SK-N-SH (cell line): ENCODE results near the gene FMO2. TPM values are rescaled to one million over a fixed set of nuclear protein-coding genes. Genes with fewer than 3 reads are reported as not detected.

Experiments
- CTCF ChIA-PET: fragments of 300-600, 350-600 bp; formaldehyde crosslinking; extraction: SDS; loops from one replicate; lab custom pipeline; 2021; lab: Yijun Ruan, JAX
- POLR2A ChIA-PET: fragments of 350-600 bp; sonication (Branson Sonifier 250); formaldehyde crosslinking; extraction: SDS; loops from one replicate; lab custom pipeline; 2020; ENCODE audit warnings: antibody characterized with exemption, inconsistent platforms; lab: Yijun Ruan, JAX
- DNase-seq: peaks from one replicate; pipeline ENCODE4 v3.0.0; 2012
- H2AFZ ChIP-seq: fragments of 200-600 bp; sonication (generic); 2 replicates; pipeline ENCODE4 v1.8.1; 2016; ENCODE audit warnings: antibody characterized with exemption, mild to moderate bottlenecking, low read depth
- H3F3A ChIP-seq: fragments of 200-600 bp; sonication (generic); replicated peaks from 2 replicates; pipeline ENCODE3; 2016; ENCODE audit warnings: antibody characterized with exemption, mild to moderate bottlenecking; ENCODE audit not compliant: insufficient read depth
- H3K27ac ChIP-seq, 2 experiments: fragments of 200-500 bp in 1 of 2; fragments of 200-600 bp in 1 of 2; sonication (Bioruptor generic) in 1 of 2; sonication (generic), shearing (Covaris generic) in 1 of 2; 2 replicates each; pipeline versions ENCODE4 v1.5.1 to v1.6.1; 2014 to 2016; ENCODE audit warnings: low read depth in 2 of 2, inconsistent platforms in 1 of 2, low read length in 1 of 2, mild to moderate bottlenecking in 1 of 2, mixed read lengths in 1 of 2
- H3K27me3 ChIP-seq: fragments of 200-600 bp; sonication (generic), shearing (Covaris generic); 2 replicates; pipeline ENCODE4 v1.6.1; 2016; ENCODE audit warnings: mixed run types; ENCODE audit not compliant: insufficient read depth
- H3K36me3 ChIP-seq, 2 experiments: fragments of 200-500 bp in 1 of 2; fragments of 200-600 bp in 1 of 2; sonication (Bioruptor generic) in 1 of 2; sonication (generic) in 1 of 2; replicated peaks in 1 of 2; 2 replicates each; pipeline versions ENCODE3 to v1.5.1; 2014 to 2016; ENCODE audit warnings: low read length in 1 of 2, mild to moderate bottlenecking in 1 of 2; ENCODE audit not compliant: insufficient read depth in 2 of 2, control insufficient read depth in 1 of 2
- H3K4me1 ChIP-seq, 2 experiments: fragments of 200-500 bp in 1 of 2; fragments of 200-600 bp in 1 of 2; sonication (Bioruptor generic) in 1 of 2; sonication (generic), shearing (Covaris generic) in 1 of 2; 2 replicates each; pipeline versions ENCODE4 v1.5.1 to v1.6.1; 2014 to 2016; ENCODE audit warnings: low read depth in 1 of 2, low read length in 1 of 2, mixed run types in 1 of 2; ENCODE audit not compliant: insufficient read depth in 2 of 2, control insufficient read depth in 1 of 2
- H3K4me2 ChIP-seq: fragments of 200-600 bp; sonication (generic), shearing (Covaris generic); 2 replicates; pipeline ENCODE4 v1.6.1; 2017; ENCODE audit warnings: mixed run types
- H3K4me3 ChIP-seq, 2 experiments: fragments of 200-500 bp in 1 of 2; fragments of 200-600 bp in 1 of 2; sonication (Bioruptor generic) in 1 of 2; sonication (generic), shearing (Covaris generic) in 1 of 2; 2 replicates each; pipeline versions ENCODE4 v1.5.1 to v1.8.1; 2014 to 2016; ENCODE audit warnings: low read depth in 2 of 2, inconsistent platforms in 1 of 2, low read length in 1 of 2, mild to moderate bottlenecking in 1 of 2, mixed read lengths in 1 of 2, moderate library complexity in 1 of 2
- H3K79me2 ChIP-seq: fragments of 200-600 bp; sonication (generic); 2 replicates; pipeline ENCODE4 v1.8.1; 2017; ENCODE audit warnings: mild to moderate bottlenecking; ENCODE audit not compliant: insufficient read depth
- H3K9ac ChIP-seq: fragments of 200-600 bp; sonication (generic); 2 replicates; pipeline ENCODE4 v1.6.1; 2017; ENCODE audit warnings: mixed run types
- H3K9me2 ChIP-seq: fragments of 200-600 bp; sonication (generic); 2 replicates; pipeline ENCODE4 v1.6.1; 2017; ENCODE audit warnings: mixed run types
- H3K9me3 ChIP-seq: fragments of 200-600 bp; sonication (generic); 2 replicates; pipeline ENCODE4 v1.6.1; 2017; ENCODE audit warnings: mixed run types, mild to moderate bottlenecking, moderate library complexity
- H4K20me1 ChIP-seq: fragments of 200-600 bp; sonication (generic); 2 replicates; pipeline ENCODE4 v1.6.1; 2017; ENCODE audit warnings: mild to moderate bottlenecking, mixed run types; ENCODE audit not compliant: insufficient read depth
- CTCF ChIP-seq: fragments of 200-600 bp; sonication (generic); IDR thresholded peaks from 2 replicates; pipeline ENCODE4 v1.6.1; 2017; ENCODE audit warnings: antibody characterized with exemption, mild to moderate bottlenecking, moderate library complexity
- ELF1 ChIP-seq: IDR thresholded peaks from 2 replicates; pipeline ENCODE4 v1.4.0; 2012
- EP300 ChIP-seq, 2 experiments: IDR thresholded peaks; 2 replicates each; pipeline versions ENCODE4 v1.4.0 to v1.6.1; 2012; ENCODE audit warnings: borderline replicate concordance in 1 of 2, low read depth in 1 of 2, low read length in 1 of 2
- EZH2phosphoT487 ChIP-seq: fragments of 200-600 bp; sonication (generic); IDR thresholded peaks from 2 replicates; pipeline ENCODE4 v1.6.1; 2017; ENCODE audit warnings: low read depth, mixed run types, mild to moderate bottlenecking, antibody characterized with exemption, moderate library complexity, borderline replicate concordance
- FOXM1 ChIP-seq: IDR thresholded peaks from 2 replicates; pipeline ENCODE4 v1.4.0; 2012; ENCODE audit warnings: low read depth, mild to moderate bottlenecking
- IRF3 ChIP-seq: fragments of 150-350 bp; IDR thresholded peaks from 2 replicates; pipeline ENCODE4 v1.6.1; 2016; ENCODE audit warnings: mild to moderate bottlenecking, low read depth, low read length
- MAX ChIP-seq: IDR thresholded peaks from 2 replicates; pipeline ENCODE4 v1.4.0; 2012; ENCODE audit warnings: low read depth
- MEF2A ChIP-seq: IDR thresholded peaks from 2 replicates; pipeline ENCODE4 v1.4.0; 2012; ENCODE audit warnings: low read depth, borderline replicate concordance
- NRF1 ChIP-seq: IDR thresholded peaks from 2 replicates; pipeline ENCODE4 v1.6.1; 2012; ENCODE audit warnings: low read depth, mild to moderate bottlenecking, low read length
- PBX3 ChIP-seq: IDR thresholded peaks from 2 replicates; pipeline ENCODE4; 2012
- POLR2AphosphoS5 ChIP-seq: IDR thresholded peaks from 2 replicates; pipeline ENCODE4 v1.6.1; 2012; ENCODE audit warnings: low read depth, low read length
- RFX5 ChIP-seq: IDR thresholded peaks from 2 replicates; pipeline ENCODE4 v1.6.1; 2012; ENCODE audit warnings: mild to moderate bottlenecking, improper control_type of control experiment, low read length
- RXRA ChIP-seq: IDR thresholded peaks from 2 replicates; pipeline ENCODE4 v1.4.0; 2012; ENCODE audit warnings: low read depth, mild to moderate bottlenecking, borderline replicate concordance
- TAF1 ChIP-seq: IDR thresholded peaks from 2 replicates; pipeline ENCODE4 v1.6.1; 2012; ENCODE audit warnings: low read depth, mild to moderate bottlenecking, low read length, moderate library complexity, borderline replicate concordance
- USF1 ChIP-seq: IDR thresholded peaks from 2 replicates; pipeline ENCODE4 v1.4.0; 2012; ENCODE audit warnings: low read depth, borderline replicate concordance
- USF2 ChIP-seq: fragments of 150-350 bp; IDR thresholded peaks from 2 replicates; pipeline ENCODE4 v1.6.1; 2017; ENCODE audit warnings: antibody characterized with exemption, low read length, low read depth, borderline replicate concordance
- WGBS: methylation state at CpG from one replicate; pipeline ENCODE4 v1.1.6; 2017; ENCODE audit warnings: low lambda C conversion rate; 5-methylcytosine and 5-hydroxymethylcytosine counted together
- polyA plus RNA-seq, 3 experiments: library from polyadenylated mRNA; depleted of rRNA; stranded (reverse); fragments of >200 nt; gene quantifications; 2 replicates each; pipeline ENCODE4 v1.2.3, GENCODE V29; 2012

The FMO2 gene
- polyA plus RNA-seq, 1 of the 3 experiments (the other 2 are of a cell fraction) = not detected

GRCh38 chr1:171138980-171139379 lies 46.1 kb upstream of the FMO2 start:
- TF ChIP-seq IRF3 (no peak), USF2 (no peak), MAX (no peak)
- TF ChIP-seq, all 33 proteins: peak for 0
- H3K4me3 ChIP-seq = no peak overlapping the region
- no peak for DNase-seq
- no peak overlapping the region for H3K4me2 ChIP-seq
- no peak overlapping the region for H3K9ac ChIP-seq
- H3K79me2 ChIP-seq = no peaks in the 10 kb centered on the region
- H2AFZ ChIP-seq = no peak overlapping the region
- peaks cover 21% of the 10 kb centered on the region; the same call in 1 of the 2 replicates for H3K27me3 ChIP-seq
- ChIA-PET POLR2A (no interaction called here), CTCF (no interaction called here)
- H4K20me1 ChIP-seq = no peaks in the 10 kb centered on the region
- no peaks in the 10 kb centered on the region for H3K36me3 ChIP-seq
- 14% methylated on average over 2 of the region's 2 CpGs for WGBS
- no peaks in the 10 kb centered on the region for H3F3A ChIP-seq
- no peaks in the 10 kb centered on the region for H3K9me3 ChIP-seq
- no peak overlapping the region for H3K27ac ChIP-seq
- no peaks in the 10 kb centered on the region for H3K9me2 ChIP-seq
- H3K4me1 ChIP-seq = no peaks in the 10 kb centered on the region

GRCh38 chr1:171139890-171140289 lies 45.2 kb upstream of the FMO2 start:
- no peaks in the 10 kb centered on the region for H4K20me1 ChIP-seq
- H3K27ac ChIP-seq = no peak overlapping the region
- POLR2A ChIA-PET = no interaction called here
- DNase-seq = no peak
- no peaks in the 10 kb centered on the region for H3K79me2 ChIP-seq
- no peaks in the 10 kb centered on the region for H3K4me1 ChIP-seq
- TF ChIP-seq ELF1 (no peak), CTCF (no peak), USF1 (no peak), MEF2A (no peak), POLR2AphosphoS5 (no peak), EZH2phosphoT487 (no peak), RXRA (no peak), TAF1 (no peak), FOXM1 (no peak), PBX3 (no peak), RFX5 (no peak), IRF3 (no peak), NRF1 (no peak), EP300 (IDR thresholded peaks at IDR 0.05; ENCODE audit: borderline replicate concordance in 1 of 2, low read depth in 1 of 2, low read length in 1 of 2) (no peak)
- H2AFZ ChIP-seq = no peak overlapping the region
- no peak overlapping the region for H3K4me3 ChIP-seq
- H3K36me3 ChIP-seq = no peaks in the 10 kb centered on the region
- H3K4me2 ChIP-seq = no peak overlapping the region
- H3F3A ChIP-seq = no peaks in the 10 kb centered on the region
- CTCF ChIA-PET = no interaction called here
- H3K9ac ChIP-seq = no peak overlapping the region
- no peaks in the 10 kb centered on the region for H3K9me3 ChIP-seq
- H3K9me2 ChIP-seq = no peaks in the 10 kb centered on the region
- H3K27me3 ChIP-seq = peaks cover 30% of the 10 kb centered on the region; the same call in 1 of the 2 replicates
- 21% methylated on average over 4 of the region's 4 CpGs for WGBS
